GM19328 (cell line): ENCODE measurements around the gene COPZ2.
"Not testable (repeated sequence)": the region's sequence is repeated elsewhere in the genome, so short reads cannot be mapped to it uniquely, and the experiment has no call there.

ENCODE experiments used
- ATAC-seq: cut with Tn5 transposase; IDR thresholded peaks from one replicate; pipeline ENCODE4 v1.9.1; 2021; ENCODE audit warnings: mild to moderate bottlenecking, moderate library complexity; ENCODE audit not compliant: unreplicated experiment

Gene COPZ2

DNA sequence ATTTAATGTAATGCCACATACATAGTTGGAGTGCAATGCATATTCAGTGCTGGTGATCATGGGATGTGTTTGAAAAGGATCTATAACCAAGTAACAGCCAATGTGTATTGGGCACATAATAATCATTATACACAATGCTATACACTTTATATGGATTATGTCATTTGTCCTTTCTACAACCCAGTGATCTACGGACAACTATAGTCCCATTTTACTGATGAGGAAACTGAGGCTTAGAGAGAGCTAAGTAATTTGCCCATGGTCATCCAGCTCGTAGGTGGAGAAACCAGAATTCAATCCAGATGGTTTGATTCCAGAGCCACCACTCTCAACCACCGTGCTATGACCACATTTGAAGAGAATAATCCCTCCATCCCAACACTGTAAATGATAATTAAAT, 27.4 kb downstream of the COPZ2 start:
- ATAC-seq: no peak

GRCh38 chr17:48006936-48007709, 30.5 kb downstream of the COPZ2 start:
- no peak for ATAC-seq

DNA sequence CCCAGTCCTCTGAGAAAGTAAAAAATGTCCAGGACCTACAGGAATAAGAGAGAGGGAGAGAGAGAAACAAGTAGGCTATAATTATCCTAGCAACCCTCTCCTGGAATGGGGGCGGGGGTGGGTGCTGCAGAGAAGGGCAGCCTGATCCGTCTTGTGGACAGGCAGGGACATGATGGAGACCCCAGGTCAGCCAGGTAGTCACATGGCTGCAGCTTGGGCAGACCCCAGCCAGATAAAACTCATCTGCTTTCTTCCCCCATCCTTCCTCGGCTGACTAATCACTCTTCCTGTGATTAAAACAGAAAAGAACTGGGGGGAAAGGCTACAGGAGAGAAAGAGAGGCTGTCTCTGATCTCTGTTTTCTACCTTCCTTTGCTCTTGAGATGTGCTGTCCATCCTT, 32.6 kb downstream of the COPZ2 start:
- no peak for ATAC-seq

DNA sequence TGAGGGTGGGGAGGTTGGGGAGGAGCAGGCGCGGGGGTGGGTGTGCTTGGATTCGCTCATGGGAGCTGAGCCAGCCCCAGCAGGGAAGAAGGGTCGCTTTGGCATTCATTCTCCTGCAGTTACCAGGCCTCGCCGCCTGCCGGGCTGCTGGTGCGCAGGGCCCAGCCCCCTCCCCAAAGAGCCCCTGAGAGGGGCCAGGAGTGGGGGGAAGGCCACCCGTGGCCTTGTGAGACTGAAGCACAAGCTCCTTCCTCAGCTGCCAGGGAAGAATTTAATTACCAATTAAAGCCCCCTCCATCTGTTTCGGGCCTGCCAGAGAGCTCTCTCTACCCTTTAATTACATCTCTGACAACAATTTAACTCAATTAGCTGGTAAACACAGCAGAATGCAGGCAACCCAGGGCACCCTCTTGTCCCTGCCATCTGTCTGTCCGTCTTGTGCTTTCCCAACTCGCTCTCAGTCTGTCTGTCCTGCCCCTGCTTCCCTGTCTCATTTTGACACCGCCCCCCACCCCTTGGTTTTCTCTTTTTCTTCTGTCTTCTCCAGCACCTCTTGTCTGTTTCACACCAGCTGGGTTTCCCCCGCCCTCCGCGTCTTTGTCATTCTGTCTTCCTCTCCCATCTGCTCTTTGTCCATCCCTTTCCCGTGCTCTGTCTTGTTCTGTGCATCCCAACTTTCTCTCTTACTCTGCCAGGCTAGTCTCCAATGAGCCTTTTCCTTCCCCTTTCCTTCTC, 34.0 kb downstream of the COPZ2 start:
- ATAC-seq: no peak

DNA sequence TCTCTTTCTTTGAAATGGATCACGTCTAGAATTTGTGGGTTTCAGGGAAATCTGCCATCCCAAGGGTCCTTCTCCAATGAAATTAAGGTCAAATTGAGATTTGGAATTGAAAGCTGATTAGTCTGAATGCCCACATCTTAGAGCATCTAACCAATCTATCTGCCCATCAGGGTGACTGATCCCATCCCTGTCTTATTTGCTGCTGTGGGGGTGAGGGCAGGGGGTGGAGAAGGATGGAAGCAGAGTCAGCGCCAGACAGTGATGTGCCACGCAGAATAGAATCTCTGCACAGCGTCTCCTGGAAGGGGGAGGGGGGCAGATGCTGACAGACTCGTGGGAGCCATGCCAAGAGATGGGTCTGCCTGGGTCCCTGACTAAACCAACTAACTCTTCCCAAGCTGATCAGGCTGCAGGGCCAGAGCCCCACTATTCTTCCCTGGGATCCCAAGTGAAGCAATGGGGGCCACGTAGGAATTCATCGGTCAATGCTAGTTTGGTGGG, 34.6 kb downstream of the COPZ2 start:
- ATAC-seq: no peak

DNA sequence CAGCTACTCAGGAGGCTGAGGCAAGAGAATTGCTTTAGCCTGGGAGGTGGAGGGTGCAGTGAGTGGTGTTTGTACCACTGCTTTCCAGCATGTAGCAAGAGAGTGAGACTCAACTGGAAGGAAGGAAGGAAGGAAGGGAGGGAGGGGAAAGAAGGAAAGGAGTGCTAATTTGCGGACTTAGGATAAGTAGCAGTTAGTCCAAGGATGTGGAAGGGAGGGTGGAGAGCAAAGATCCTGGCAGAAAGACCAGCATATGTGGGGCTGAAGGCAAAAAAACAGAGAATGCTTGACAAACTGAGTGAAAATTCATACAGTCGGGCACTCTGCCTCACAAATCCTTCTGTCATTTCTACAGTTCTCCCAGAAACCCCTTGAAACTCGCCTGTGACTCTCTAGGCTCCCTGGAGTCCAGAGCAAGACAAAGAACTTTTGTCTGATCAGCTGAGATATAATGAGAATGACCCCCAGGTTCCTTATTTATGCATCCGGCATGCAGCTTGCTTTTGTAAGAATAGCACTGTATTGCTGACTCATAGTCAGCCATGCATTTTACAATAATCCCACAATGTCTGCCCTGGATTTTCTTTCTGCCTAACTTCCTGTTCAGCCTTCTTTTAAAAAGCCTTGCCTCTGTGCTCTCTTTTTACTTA, 35.2 kb downstream of the COPZ2 start:
- no peak for ATAC-seq

- not testable (repeated sequence) for ATAC-seq
These were observed 35.9 kb downstream of the COPZ2 start for GRCh38 chr17:48001657-48002056.

DNA sequence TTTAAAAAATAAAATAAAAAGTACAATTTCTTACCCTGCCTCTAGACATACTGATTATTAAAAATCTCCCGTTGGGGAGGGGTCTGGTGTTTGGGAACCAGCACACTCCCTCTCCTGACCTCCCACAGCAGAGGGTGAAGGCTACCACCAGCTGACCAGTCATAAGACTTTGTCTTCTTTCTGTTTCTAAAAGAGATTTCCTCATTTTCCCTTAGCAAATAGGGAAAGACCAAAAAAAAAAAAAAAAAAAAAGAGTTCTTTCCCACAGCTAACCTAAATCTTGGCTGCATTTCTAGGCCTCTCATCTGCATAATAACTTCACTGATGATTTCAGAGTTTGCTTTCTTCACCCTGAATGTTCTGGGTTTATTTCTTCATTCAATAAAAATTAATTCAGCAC, 36.4 kb downstream of the COPZ2 start:
- ATAC-seq: no peak

GRCh38 chr17:47999582-47999981, 38.0 kb downstream of the COPZ2 start:
- no peak for ATAC-seq

- ATAC-seq: no peak
These were observed 39.6 kb downstream of the COPZ2 start for GRCh38 chr17:47998044-47998443.

- ATAC-seq: no peak
These were observed 40.0 kb downstream of the COPZ2 start for GRCh38 chr17:47997586-47997985.

DNA sequence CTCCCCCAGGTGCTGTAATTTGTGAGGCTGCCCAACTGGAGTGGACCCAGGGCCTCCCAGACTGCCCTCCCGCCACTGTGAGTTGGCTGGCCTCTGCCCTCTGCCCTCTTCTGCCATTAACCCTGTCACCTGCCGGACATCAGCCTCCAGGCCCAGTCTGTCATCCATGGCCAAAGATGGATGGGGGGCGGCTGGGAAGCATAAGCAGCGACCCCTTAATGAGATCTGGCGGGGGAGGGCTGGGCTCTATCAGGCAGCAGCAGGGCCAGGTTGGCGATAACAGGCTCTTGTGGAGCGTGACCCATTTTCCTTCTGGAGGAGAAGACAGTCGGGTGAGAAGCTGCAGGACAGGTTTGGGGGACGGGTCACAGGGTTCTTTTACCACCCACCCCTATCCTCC, 41.4 kb downstream of the COPZ2 start:
- no peak for ATAC-seq

GRCh38 chr17:47995241-47995935, 42.2 kb downstream of the COPZ2 start:
- no peak for ATAC-seq

- ATAC-seq: no peak
These were observed 42.9 kb downstream of the COPZ2 start for GRCh38 chr17:47994724-47995123.

- no peak for ATAC-seq
These were observed 43.6 kb downstream of the COPZ2 start for GRCh38 chr17:47993964-47994363.

DNA sequence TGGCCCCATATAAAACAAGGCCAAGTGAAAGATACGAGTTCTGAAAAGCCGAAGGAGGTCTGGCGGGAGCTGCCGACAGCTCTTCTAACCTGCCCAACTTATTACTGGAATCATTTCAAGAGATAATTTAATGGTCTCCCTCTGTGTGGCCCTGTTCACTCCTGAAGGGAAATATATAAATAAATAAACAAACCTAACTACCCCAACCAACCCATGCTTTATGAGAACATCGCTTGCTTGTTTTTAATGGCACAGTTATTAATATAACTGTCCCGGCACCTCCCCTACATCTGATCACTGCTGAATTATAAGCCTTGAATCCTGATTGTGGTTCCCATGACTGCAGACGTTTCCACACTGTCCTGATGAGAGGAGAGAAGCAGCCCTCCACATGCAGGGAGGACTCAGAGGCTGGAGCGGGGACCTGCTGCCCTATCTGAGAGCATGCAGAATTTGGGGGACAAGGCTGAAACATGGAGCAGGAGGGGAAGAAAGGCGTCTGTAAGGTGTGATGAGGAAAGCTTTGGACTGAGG, 44.5 kb downstream of the COPZ2 start:
- ATAC-seq: no peak

- ATAC-seq: no peak
These were observed 45.4 kb downstream of the COPZ2 start for GRCh38 chr17:47992216-47992615.

DNA sequence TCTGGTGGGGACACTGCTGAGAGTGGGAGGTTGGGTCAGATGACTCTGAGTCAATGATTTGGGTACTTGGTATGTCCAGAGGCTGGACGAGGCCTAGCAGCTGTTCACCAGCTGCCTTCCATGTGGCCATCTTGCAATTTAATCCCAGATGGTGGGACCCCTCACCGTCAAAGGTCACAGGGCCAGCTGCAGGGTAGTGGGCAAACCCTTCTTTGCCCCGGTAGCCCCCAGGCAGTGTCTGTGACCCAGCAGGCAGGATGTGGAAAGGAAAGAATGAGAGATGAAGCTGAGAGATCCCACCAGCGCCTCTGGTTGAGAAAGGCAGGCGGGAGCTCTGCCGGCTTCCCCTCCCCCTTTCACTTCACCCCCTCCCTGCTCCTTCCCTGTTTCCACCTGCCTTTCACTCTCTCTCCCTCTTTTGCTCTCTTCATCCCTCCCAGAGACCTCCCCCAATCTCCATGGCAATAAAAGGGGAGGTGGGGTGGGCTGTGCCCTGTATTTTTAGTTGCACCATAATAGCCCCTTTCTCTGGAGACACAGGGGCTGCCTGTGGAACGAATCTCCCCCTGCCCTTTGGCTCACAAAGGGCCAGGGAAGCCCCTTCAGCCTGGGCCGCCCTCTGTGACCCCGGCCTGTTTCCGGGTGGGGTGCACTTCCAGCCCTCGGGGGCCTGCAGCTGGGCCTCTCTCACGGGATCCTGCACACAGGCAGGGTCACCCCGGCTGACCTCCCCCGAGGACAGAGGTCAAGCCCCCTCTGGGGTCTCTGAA, 46.5 kb downstream of the COPZ2 start:
- no peak for ATAC-seq

DNA sequence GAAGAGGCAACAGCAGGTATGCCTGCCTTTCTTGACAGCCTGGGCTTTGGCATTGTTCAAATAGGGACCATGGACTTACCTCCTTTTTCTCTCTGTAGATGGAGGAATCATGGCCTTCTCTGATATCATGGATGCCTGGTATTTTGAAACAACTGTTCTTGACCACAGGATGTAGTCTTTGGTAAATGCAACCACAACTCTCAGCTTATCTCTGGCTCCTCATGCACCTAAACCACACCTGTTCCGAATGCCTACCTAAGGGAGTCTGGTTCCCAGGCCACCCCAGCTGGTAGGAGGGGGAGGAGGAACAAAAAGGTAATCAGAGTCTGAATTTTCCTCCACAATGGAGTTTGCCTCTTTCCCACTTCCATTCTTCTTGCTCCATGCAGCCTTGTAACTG, 47.9 kb downstream of the COPZ2 start:
- ATAC-seq: no peak

DNA sequence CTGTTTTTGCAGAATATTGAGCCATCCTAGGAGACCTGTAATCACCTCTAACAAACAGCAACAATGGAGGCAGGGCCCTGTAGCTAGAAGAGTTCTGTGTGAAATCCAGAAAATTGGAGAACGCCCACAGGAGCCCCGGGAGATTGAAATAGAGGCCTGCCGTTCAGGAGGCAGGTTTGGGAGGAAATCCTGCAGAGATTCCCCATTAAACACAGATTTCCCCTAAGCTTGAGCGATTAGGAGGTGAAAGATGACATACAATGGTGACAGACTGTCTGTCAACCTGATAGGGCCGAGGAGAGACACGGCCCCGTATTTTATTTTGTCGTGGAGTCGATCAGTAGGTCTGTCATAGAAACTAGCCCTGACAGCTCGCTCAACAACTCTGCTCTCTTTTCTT, 48.4 kb downstream of the COPZ2 start:
- ATAC-seq: no peak
